NCI-H748 (cell line): Measurements from ENCODE around the gene ROR1.

Source experiments
- DNase-seq: peaks from one replicate; lab custom pipeline; 2025; ENCODE audit not compliant: unreplicated experiment; lab: John Stamatoyannopoulos, UW

Gene ROR1

DNA sequence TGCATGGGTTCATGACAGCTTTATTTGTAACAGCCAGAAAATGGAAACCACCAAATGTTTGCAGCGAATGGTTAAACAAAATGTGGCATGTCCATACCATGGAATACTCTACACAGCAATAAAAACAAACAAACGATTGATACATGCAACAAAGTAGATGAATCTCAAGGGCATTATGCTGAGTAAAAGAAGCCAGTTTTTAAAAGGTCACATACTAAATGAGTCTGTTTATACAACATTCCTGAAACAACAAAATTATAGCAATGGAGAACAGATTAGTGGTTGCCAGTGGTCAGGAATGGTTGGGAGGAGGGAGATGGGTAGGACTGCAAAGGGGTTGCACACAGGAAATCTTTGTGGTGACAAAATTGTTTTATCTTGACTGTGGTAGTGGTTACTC, 227.2 kb downstream of the ROR1 start:
- no peak for DNase-seq

DNA sequence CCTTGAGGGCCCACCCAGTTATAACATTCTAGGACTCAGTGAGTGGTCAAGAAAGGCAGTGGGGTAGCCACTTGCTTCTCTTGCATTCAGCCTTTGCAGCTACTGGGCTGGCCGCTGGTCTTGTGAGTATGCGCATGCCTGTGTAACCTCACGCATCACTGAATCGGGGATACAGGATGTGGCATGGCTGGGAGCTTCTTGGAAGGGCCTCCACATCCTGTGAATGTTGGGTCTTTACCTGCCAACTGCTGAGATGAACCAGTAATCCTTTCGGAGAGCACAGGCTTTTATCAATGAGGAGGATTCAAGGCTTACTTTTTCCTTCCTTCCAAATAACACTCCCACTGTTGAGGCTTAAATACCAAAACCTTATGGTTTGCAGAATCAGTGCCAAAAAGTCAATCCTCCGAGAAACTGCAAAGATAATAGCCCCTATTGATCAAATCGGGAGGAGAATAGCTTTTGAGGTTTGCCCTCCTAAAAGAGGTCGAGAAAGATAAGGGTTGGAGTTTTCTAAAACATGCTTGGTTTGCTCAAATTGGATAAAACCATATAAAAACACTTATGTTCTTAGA, 230.7 kb downstream of the ROR1 start:
- no peak for DNase-seq

DNA sequence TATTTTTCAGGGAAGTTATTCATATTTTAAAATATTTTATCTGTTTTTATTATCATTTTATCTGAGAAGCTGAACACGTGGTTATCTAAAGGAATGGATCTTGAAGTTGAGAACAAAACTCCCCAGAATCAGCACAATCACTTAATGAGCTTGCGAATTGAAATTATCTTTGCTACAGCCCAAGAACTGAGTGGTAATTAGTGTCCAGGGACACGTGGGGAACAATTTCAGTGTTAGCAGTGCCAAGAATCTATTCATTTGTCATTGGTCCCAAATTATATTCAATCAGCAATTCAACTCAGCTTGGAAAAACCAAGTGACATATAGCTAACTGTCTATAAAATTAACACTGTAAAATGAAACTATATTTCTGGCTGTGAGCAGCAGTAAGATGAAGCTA, 232.0 kb downstream of the ROR1 start:
- DNase-seq: no peak

DNA sequence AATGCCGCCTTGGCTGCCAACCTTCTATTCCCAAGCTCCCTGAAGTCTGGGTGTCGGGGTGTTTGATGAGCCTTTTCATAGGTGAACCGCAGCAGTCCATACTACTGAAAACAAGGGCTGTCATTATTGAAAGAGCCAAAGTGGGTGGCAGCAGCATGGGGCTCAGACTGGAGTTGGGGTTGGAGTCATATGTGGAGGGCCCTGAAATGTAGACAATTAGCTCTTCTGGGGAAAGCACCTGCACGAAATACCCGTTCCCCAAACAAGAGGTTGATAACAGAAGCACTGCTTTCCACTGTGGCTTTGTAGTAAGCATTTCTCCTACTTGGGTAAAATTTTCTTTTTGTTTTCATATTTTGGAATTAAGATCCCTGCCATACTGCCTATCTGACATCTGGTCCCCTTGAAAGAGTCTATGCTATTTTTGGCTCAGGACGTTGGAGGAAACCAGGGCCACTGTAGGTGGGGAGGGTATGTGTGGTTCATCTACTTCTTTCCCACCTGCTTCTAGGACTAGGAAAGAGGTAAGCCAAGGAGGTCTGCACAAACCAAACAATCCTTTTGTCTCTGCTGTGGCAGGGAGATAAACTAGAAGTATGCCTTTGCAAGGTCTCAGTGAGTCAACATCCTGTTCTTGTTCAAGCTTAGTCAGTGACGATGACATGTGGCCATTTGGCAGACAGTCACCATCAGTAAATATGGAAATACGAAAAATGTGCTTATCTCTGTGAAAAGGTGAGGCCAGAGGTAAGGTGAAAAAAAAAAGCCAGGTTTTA, 232.6 kb downstream of the ROR1 start:
- no peak for DNase-seq

DNA sequence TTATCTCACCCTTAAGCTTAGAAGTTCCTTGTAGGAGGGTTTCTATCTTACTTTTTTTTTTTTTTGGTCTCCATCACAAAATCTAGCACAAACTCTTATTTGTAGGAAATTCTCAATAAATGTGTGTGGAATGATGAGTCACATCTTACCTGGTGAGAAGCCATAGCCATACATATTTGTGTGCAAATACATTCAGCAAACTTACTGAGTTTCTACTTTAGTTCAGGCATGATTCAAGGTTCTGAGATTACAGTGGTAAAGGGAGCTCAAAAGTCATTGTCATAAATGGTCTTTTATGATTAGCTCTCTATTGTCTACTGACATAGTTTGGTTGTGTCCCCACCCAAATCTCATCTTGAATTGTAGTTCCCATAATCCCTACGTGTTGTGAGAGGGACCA, 236.5 kb downstream of the ROR1 start:
- DNase-seq: no peak

DNA sequence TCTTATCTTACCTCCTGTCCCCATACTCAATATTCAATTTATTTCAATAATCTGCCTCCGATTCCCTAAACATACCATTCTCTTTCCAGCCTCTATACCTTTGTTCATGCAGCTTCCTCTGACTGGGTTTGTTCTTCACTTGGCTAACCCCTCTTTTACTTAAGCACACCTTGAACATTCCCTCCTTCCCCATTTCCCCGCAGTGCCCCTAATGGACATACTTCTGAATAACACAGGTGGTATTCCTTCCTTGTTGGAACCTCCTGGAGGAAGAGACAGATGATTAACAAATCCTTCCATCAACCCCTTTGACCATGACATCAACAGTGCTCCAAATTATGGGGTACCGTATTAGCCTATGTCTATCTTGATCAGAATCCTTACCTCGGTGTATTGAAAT, 239.6 kb downstream of the ROR1 start:
- no peak for DNase-seq

DNA sequence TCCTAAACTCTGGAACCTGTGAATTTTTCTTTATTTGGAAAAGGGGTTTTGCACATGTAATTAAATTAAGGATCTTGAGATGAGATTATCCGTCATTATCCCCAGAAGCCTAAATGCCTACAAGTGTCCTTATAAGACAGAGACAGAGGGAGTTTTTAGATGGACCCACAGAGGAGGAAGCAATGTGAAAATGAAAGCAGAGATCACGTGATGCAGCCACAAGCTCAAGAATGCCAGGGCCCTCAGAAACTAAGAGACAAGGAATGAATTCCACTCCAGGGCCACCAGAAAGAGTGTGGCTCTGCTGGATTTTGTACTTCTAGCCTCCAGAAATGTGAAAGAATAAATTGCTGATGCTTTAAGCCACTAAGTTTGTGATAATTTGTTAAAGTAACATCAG, 246.0 kb downstream of the ROR1 start:
- DNase-seq: no peak

DNA sequence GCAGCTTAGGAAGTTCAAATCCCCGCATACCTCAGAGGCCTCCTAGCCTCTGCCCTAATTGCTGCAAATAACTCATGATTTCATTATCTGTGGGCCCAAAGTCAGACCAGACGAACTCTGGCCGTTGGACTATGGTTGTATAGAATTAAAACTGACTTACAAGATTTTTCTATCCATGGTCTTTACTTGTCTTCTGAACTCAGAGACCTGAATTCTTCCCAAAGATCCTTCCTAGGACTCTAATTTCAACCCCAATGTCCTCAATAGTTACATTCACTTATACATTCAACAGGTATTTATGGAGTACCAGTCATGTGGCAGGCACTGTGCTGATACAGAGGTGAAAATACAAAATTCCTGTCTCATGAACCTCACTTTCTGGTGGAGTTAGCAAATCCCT, 247.2 kb downstream of the ROR1 start:
- DNase-seq: no peak

DNA sequence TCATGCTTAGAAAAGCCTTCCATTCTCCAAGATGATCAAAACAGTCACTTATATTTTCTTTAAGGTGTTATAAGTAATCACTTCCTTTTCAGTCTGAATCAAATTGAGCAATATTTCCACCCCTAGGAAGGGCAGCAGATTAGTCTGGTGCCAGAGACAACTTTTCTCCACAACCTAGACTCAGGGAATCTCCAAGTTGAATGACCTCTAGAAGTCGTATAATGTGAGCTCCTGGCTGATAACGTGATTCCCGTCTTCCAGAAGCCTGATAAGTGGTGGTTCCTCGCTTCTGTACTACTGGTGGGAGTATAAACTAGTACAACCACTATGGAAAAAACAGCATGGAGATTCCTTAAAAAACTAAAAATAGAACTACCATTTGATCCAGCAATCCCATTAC, 251.2 kb downstream of the ROR1 start:
- no peak for DNase-seq

DNA sequence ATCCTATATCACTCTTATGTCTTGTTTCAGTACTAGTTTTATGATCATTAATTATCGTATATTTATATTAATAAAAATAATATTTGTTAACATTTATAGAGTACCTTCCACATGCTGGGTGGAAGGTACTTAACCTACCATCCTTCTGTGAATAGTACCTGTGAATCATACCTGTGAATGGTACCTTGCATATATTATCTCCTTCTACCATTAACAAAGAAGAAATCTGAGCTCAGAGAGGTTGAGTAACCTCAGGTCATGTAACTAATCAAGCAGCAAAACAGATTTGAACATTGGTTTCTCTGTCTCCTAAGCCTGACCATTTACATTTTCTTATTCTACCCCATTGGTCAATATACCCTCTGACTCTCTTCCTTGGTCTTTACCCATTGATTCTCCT, 255.2 kb downstream of the ROR1 start:
- DNase-seq: no peak

DNA sequence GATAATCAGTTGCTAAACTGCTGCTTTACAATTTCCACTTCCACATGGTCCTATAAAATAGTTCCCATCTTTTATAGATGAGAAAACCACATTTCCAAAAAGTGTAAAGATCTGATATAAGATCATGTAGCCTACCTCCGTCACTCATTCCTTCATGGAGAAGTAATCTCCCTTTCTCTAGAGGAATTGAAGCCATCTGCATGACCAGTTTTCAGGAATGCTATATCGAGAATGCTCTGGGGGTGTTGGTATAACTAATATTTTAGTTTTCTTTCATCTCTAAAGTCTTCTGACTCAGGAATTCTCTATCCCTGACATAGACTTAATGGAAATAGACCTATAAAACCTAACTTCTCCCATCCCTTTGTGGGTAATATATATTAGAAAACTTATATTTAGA, 256.6 kb downstream of the ROR1 start:
- no peak for DNase-seq

DNA sequence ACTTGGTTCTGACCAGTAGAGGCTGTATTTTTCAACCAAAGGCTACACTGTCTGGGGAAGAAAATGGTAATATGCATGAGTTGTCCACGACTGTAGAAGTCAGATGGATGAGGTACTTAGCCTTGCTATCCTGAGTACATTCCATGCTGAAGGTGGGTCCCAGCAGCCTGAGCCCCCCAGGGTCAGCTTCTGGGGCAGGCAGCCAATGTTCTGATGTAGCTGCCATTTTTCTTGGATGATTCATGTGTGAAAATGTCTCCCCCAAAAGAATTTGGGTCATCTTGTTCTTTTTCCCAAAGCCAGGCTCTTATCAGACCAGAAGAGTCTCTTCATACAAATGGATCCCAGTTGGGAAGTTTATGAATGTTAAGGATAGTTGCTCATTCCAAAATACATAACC, 257.4 kb downstream of the ROR1 start:
- DNase-seq: no peak

DNA sequence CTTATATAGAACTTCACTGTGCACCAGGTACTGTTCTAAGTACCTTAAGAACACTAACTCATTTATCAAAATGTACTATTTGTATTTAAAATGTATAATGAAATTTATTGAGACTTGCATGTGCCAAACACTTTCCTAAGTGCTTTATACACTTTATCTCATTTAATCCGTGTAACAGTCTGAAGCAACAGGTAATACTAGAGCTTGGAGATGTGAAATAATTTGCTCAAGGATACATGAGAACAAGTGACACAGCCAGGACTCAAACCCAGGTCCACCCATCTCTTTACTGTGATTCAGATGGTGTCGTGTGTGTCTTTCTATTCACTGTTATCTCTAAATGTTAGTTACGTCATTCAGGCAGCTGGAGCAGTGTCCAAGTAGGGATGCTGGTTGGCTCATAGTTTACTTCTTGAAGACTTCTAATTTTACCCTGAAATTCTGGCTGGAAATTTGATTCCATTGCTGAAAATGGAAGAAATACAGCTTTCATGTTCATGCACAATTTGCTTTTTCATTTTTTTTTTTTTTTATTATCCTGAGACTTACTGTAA, 259.9 kb downstream of the ROR1 start:
- DNase-seq: no peak

DNA sequence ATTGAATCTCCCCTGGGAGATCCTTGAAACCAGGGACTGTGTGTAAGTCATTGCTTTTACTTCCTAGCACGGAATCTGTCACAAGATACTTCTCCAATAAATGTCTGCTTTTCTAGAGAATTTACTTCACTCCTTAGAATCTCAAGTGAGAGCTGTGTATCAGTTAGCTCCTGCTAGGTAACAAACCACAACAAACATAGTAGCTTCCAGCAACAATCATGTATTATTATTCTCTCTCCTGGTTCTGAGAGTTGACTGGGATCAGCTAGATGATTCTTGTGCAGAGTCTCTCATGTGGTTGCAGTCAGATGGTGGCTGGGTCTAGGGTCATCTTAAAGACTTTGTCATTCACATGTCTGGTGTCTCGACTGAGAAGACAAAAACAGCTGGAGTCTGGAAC, 262.7 kb downstream of the ROR1 start:
- no peak for DNase-seq

DNA sequence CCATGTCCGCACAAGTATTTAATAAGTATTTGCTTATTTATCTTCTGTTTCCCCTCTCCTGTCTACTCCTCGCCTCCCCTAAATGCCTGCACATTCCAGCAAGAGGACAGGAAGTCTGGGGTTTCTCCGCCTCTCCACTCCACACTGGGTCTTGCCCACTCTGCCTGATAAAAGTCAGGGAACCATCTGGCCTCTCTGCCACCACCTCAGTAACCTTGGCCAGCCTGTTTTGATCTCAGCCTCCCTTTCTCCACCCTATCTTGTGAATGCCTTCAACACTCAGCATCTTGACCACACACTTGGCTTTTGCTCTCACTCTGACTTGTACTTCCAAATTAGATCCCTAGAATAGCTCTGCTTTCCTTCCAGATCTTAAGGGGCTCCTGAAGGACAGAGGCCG, 264.3 kb downstream of the ROR1 start:
- DNase-seq: no peak

DNA sequence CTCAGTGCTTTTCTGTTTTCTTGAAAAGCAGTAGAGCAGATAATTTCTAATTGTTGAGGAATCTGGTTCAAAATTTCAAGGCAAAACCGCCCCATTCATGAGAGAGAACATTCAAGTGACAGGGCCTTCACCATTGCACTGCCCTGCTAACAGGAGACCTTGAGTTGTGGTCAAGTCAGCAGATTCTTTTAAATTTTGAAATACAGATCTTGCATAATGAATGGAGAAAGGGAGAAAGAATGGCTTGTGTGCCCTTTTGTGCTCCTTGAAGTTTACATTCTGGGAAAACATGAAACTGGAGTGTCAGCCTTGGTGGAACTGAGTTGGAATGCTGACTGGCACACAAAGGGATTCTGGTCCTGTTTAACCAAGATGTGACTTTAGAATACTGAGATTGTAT, 265.1 kb downstream of the ROR1 start:
- DNase-seq: no peak

DNA sequence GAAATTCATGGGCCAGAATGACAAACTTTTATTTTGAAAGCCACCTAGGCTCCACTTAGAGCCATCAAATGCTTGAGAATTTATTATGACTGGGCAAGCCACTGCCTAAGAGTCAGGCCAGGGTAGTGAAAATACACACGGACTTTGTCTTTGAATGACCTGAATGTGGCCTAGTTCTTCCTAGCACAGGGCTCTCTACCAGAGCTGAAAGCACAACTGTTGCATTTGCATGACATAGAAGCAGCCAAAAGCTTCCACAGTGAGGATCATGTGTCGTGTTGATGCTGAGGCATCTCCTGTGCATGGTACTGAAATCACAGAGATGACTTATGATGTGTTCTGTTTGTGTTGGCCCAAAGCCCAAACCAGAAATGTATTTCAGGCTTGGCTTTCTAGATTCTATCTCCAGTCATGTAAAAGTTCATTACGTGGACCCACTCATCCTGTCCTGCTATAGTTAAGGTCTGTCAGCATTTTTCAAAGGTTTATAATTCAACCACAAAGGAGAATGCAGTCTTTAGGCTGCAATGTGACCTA, 265.6 kb downstream of the ROR1 start:
- DNase-seq: no peak

DNA sequence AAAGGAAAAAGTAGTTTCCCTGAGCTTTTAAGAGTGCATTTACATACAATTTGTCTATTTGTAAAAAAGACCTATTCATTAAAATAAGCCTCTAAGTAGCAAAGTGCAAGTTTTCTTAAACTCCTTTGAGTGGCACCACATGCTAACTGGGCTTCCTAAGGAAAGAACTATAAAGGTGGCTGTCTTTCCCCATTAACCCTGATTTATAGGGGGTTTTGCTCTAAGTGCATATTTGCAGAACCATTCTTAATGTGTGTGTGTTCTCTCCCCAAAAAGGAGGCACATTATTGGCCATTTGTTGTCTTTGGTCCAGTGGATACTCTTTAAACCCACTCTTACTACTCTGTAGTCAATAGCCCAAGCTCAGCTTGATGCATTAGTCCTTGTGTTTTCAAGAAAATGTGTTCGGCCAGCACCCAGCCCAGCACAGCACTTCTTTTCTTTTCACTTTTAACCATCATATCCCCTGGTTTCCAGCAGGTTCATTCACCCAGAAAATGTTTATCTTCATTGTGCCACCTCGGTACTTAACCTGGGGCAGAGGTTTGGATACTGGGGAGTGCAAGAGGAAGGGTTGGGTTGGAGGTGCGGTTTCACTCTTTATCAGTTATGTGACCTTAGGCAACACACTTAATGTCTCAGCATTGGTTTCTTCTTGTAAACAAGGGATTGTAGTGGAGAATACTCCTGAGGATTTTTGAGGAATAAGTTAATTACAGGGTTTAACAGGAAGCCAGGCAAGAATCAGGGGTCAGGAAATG, 267.7 kb downstream of the ROR1 start:
- DNase-seq: no peak

DNA sequence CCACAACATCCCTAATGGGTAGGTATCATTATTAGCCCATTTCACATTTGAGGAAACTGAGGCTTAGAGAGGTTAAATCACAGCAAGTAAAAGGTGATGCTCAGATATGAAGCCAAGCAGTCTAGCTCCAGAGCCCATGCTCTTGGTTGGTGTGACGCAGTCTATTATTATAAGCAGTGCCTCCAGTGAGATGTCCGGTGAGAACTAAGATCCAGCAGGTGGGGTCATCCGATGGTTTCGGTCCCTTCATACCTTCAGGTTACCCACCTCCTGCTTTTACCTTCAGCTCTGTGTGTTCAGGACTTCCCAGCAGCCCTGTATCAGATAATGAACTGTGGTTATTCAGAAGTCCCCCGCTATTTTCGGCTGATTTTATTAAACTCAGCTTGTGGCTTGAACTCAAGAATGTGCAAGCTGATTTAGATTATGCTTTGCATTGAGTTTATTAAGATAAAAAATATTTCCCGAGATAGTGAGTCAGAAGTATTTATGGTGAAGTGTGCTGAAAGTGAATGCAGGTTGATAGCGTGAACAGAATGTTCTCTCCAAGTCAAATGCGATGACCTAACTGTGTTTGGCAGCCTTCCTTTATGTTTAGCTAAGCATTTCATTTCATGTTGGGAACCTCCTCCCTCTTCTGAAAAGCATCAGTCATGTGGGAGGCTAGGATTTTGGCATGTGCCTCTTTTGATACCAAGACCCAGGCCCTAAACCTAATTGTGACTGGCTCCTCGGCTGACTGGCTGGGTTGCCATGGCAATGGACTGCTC, 268.7 kb downstream of the ROR1 start:
- no peak for DNase-seq

DNA sequence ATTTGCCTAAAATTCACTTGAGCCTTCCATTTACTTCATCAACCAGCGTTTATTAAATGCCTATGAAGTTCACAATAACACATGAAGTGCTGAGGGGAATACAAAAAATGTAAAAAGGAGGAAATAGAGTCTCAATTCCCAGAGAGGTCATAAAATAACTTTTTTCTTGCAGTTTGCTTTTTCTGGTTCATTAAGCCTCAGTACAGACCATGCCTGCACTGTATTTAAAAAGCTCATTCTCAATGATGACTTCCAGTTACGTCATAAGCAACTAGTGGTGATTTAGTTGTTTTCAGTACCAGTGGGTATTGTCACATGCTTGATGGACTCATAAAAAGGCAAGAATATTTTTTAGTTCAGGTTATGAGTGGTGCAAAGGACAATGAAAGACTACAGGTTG, 269.5 kb downstream of the ROR1 start:
- DNase-seq: no peak

DNA sequence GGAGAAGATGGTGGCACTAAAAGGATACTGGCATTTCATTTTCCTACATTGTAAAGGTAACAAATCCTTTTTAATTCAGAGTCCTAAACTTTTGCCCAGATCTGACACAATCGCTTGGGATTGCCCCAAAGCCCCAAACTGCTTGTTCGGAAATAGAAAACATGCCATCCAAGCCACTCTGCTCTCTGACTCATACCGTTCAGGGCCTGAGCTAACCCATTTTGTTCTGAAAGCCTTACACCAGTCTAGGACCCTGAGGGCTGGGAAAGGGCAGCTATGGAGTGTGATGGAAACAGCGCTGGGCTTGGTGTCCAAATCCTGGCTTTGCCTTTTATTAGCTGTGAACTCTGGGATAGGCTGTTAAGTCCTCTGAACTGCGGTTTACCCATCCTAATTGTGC, 270.2 kb downstream of the ROR1 start:
- DNase-seq: no peak
